Measurements from ENCODE around the gene CSTF3.
"Not testable (repeated sequence)": the region's sequence is repeated elsewhere in the genome, so short reads cannot be mapped to it uniquely, and the experiment has no call there.

CSTF3 gene

GRCh38 chr11:33161120-33162005, at the start of gene CSTF3:
TSS of gene CSTF3 (minus strand) at chr11:33161480. CDS start at chr11:33161325, 155 bp downstream.
- DNase-seq, result peak; percentile 86 to 94

DNA sequence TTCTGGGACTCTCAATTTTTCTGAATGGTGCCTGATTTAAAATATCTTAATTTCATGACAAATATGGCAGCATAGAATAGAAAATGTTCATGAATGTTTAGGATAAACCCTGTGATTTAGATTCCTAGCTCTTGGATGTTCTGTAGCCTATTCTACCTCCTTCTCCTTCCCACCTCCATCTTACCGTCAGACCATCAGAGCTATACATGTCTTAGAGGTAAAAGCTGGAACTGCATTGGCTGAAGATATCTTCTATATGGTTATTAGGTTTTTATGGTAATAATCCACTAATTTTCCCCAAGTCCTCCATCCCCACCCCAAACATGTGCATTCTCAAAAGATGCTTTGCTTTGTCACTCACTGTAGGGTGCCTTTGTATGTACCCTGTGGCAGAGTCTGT, 46.9 kb upstream of the CSTF3 start:
- no peak for DNase-seq

GRCh38 chr11:33207408-33207985, 46.2 kb upstream of the CSTF3 start:
- no peak for DNase-seq

DNA sequence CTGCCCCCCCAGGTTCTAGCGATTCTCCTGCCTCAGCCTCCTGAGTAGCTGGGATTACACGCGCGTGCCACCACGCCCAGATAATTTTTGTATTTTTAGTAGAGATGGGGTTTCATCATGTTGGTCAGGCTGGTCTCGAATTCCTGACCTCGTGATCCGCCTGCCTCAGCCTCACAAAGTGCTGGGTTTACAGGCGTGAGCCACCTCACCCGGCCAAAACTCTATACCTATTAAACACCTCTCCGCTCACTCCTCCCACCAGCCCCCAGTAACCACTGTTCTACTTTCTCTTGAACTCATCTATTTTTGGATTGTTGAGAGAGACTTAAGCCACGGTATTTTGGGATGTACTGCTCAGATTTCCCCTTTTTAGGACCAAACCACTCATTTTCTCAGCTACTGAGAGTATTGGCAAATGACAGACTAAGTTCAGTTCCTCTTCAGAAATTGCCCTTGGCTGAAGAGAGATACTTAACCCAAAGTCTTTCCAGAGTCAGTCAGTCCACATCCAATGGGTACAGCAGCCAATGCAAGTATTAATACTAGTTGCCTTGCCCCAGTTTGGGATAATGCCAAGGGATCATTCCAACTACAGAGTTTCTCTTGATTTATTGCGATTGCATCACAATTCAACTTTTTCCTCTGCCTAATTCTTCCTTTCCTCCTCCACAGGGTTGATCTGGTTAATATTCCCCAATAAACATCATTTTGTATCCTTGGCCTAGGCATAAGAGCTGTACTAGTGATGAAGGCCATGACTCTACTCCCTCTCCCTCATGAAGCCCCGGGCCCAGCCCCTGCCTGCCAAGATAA, 36.8 kb upstream of the CSTF3 start:
- no peak for DNase-seq

DNA sequence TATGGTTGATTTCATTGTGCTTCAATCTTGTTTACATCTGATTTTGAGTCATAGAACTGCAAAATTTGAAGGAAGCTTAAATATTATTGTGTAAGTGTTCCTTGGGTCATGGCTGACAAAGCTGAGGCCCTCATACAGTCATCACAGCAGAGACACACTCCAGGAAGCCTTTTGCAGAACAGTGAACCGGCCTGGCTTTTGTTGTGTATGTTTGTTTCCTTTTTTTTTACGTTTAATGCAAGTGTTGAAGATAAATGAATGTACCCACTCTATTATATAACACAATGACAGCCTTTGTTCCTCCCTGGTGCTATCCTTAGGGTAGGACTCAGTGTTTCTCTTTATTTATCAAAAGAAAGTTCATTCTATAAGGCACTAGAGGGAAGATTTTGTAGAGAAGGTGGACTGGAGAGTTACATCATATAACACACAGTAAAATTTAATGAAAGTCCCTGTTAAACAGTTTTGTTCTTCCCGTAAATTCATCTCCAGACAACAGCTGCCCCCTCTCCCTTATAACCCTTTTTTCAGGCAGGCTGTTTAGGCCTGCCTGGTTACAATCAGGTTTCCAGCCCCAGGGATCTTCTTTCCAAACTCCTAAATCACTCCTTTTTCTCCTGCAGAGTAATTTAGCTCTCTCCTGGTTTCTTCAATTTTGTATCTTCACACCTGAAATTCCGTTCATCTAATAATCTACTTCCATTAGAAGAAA, 34.3 kb upstream of the CSTF3 start:
- DNase-seq, result peak in 1 of 2 donors; percentile 15

DNA sequence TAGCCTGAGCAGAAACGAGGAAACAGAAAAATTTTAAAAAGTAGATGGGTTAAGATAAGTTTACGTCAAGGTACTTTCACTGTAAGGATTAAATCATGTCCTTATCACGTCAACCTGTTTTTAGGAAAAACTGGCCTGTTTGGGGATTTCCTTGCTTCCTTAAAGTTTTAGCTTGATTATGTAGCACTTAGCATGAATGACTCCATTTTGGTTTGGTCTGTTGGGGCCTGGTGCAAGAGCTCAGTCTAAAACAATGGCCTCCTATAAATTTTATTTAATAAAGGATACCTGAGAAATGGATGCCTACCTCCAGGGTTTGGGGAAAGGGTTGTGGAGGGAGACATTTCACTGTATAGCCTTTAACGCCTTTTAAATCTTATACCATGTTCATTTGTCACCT, 33.2 kb upstream of the CSTF3 start:
- DNase-seq, result no peak

- DNase-seq, result no peak
Observed at GRCh38 chr11:33191467-33191866, 30.2 kb upstream of the CSTF3 start.

- peak in 1 of 2 donors; percentile 62 for DNase-seq
Observed at GRCh38 chr11:33187998-33188722, 26.9 kb upstream of the CSTF3 start.

DNA sequence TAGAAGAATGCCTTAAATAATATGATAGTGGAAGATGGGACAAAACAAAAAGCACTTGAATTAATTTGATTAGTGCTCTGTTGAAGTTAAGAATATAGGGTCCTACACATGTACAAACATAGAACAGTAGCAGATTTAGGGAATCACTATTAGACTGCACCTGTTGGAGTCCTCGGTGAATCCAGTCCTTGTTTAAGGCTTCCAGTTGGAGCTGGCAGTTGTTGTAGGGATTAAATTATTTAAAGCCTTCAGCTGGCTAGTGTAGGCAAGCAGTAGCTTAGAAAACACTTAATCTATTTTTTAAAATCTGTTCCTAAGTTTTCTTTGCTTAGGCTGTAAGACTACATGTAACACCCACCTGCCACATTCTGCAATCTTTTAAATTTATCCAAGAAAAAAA, 24.5 kb upstream of the CSTF3 start:
- DNase-seq, result no peak

DNA sequence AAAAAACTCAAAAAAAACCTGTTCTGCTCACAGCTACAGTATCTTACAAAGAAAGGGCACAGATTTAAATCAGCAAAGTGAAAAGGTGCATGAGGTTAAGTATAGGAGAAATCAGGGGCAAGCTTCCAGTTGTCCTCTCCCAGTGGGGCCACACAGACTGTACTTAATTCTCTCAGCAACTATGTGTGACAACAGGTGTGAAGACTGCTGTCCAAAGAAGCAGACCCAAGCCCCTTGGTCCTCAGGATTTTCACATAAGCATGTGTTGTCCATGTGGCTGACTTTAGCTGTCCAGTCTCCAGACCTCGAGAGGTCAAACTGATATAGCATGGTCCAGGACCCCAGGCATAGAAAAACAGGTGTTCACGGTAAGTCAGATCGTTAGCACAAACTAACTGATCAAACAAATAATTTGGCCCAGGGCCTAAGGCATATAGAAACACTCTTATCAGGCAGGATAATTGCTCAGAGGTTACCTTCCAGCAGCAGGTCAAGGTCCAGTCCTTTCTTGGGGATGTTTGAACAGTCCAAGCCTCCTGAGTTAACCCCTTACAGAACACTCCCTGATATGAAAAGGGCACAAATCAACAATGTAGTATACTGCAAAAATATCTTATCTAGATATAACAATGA, 21.1 kb upstream of the CSTF3 start:
- DNase-seq, result no peak

DNA sequence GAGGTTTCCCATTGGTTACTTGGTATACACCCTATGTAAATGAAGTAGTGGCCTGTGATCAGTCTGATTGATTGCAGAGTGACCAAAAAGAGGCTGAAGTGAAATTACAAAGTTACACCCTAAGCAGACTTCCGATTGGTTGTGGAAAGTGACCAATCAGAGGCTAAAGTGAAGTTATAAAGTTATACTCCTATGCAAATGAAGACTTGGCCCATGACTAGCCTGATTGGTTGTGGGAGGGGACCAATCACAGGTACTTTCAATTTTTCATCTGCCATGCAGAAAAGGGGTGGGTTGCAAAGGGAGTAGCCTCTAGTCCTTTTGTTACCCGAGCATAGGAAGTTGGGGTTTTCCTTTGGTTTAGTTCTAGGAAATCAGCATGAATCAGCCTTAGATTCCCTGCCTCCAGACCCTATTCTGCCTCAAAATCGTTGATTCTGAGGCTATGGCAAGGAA, 18.1 kb upstream of the CSTF3 start:
- DNase-seq, result peak in 1 of 2 donors; percentile 63

- DNase-seq, result no peak
Observed at GRCh38 chr11:33178443-33179180, 17.3 kb upstream of the CSTF3 start.

- DNase-seq, result no peak
Observed at GRCh38 chr11:33177676-33178336, 16.5 kb upstream of the CSTF3 start.

DNA sequence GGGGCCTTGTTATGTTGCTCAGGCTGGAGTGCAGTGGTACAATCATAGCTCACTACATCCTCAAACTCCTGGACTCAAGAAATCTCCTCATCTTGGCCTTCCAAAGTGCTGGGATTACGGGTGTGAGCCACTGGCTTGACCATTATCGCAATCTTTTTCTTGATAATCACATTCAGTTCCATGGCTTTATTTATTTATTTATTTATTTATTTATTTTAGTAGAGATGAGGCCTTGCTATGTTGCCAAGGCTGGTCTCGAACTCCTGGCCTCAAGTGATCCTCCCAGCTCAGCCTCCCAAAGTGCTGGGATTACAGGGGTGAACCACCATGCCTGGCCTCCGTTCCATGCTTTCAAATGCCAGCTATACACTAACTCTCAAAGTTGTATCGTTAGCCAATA, 15.5 kb upstream of the CSTF3 start:
- DNase-seq, result not testable (repeated sequence)

DNA sequence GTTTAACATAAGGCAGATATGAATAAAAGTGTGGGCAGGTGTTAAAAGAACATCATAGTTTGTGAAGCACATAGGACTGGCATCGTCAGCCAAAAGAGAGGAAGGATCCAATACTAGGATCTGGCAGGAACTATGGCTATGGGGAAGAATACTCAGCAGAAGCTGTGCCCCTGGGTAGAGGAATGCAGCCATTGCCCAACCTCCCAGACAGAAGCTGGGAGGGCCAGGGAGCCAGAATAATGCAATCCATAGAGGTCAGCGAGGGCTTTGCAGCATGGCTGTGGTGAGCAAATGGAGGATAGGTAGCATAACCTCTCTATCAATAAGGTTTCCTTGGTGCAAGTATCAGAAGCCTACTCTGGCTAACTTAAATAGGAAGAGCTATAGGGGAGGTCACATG, 11.7 kb upstream of the CSTF3 start:
- no peak for DNase-seq

- DNase-seq, result no peak
Observed at GRCh38 chr11:33172345-33172744, 11.1 kb upstream of the CSTF3 start.

DNA sequence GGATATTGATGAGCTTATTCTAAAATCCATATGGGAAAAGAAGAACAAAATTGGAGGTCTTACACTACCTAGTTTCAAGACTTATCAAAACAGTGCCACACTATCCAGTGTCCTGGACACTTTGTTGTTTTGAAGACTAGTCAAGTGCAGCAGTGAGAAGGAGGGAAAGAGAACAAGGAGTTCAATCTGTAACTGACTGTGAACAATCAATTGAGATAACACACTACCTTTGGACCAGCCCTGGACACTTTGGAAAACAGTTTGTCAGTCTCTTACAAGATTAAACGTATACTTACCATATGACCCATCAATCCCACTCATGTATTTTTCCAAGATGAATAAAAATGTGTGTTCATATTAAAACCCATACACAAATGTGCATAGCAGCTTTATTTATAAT, 10.0 kb upstream of the CSTF3 start:
- DNase-seq, result no peak

DNA sequence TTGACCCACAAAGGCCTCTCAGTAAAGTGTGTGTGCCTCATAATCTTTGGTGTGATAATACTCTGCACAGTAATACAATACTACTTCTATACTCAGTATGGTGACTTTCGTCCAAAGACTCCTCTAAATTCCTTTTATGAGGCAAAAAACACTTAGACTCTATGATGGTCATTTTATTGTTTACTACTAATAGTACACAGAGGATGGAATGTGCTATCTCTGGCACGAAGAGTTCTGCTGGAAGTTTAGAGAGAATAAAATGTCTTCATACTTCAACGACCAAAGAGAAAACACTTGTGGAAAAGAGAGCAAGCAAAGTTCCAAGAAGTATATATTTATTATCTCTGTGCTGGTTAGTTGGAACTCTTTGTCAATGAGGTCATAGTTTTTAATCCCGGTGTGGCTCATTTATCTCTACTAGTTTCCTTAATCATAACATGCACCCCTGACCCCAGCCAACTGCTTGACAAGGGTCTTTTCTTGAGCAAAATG, 7.5 kb upstream of the CSTF3 start:
- no peak for DNase-seq

GRCh38 chr11:33162831-33163230, 1.6 kb upstream of the CSTF3 start:
- DNase-seq, result no peak

DNA sequence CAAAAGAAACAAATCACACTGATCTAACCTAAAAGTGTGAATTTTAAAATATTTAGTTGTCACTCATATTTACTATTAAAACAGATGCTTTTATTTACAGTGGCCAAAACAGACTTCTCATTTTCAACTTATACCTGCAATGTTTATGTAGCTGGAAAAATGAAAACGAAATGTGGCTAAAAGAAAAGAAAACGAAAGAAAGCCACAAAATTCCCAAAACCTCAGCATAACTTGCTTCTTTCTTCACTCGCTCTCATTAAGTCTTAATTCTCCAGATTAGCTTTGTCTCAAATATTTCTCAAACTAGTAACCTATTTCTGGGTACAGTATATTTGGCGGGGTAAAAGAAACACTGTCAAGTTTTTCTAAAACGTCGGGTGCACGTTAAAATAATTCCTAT, 693 bp downstream of the CSTF3 start:
- no peak for DNase-seq
